ENCODE data around the gene TEC. TPM values are rescaled to one million over a fixed set of nuclear protein-coding genes. Genes with fewer than 3 reads are reported as not detected.

Gene TEC
- total RNA-seq, 2 experiments from 2014 or later, result 2.1 to 11.5 TPM

GRCh38 chr4:48175328-48175727, 94.3 kb downstream of the TEC start:
- Histone ChIP-seq H3K36me3 (ENCODE audit: insufficient read depth, low read length) (no peaks in the 10 kb centered on the region), H3K9me3 (ENCODE audit: low read length) (no peaks in the 10 kb centered on the region), H4K20me1 (ENCODE audit: insufficient read depth, low read length) (no peaks in the 10 kb centered on the region), H3K4me2 (ENCODE audit: low read length) (no peak overlapping the region), H2AFZ (ENCODE audit: low read length) (no peak overlapping the region), H3K27ac (ENCODE audit: low read depth, low read length, poor library complexity, severe bottlenecking) (no peak overlapping the region), H3K4me1 (ENCODE audit: insufficient read depth, low read length, poor library complexity, severe bottlenecking) (peaks cover 19% of the 10 kb centered on the region), H3K9me2 (ENCODE audit: insufficient read depth, low read length) (no peaks in the 10 kb centered on the region), H3K4me3 (ENCODE audit: low read depth, low read length, poor library complexity, severe bottlenecking) (no peak overlapping the region), H3K79me2 (ENCODE audit: insufficient read depth, low read depth, low read length) (no peaks in the 10 kb centered on the region)
- intact Hi-C loops (cut with micrococcal nuclease; ENCODE audit: unreplicated experiment), result no loop called here
- TF ChIP-seq EZH2phosphoT487 (IDR thresholded peaks at IDR 0.05; ENCODE audit: borderline replicate concordance, low read depth, low read length), result no peak
- no peak for TF ChIP-seq CTCF (conservative IDR thresholded peaks at IDR 0.05; ENCODE audit: low read length)
- no TSS peak for BruUV-seq (replicated peaks)
- DNase-seq (ENCODE audit: low spot score), result no peak
- CTCF ChIA-PET (ENCODE audit: unreplicated experiment), result no interaction called here
- POLR2A ChIA-PET, result interaction anchor here (0.8 to 1.5 kb wide), 4 partner anchors 9 to 93 kb away, joined by 3 to 5 read pairs (median 4); no protein-coding TSS in a partner anchor

- Histone ChIP-seq H3K27ac (ENCODE audit: low read depth, low read length, poor library complexity, severe bottlenecking) (no peak overlapping the region), H3K36me3 (ENCODE audit: insufficient read depth, low read length) (no peaks in the 10 kb centered on the region), H3K79me2 (ENCODE audit: insufficient read depth, low read depth, low read length) (no peaks in the 10 kb centered on the region), H2AFZ (ENCODE audit: low read length) (no peak overlapping the region), H3K9me3 (ENCODE audit: low read length) (no peaks in the 10 kb centered on the region), H3K4me3 (ENCODE audit: low read depth, low read length, poor library complexity, severe bottlenecking) (no peak overlapping the region), H3K4me2 (ENCODE audit: low read length) (no peak overlapping the region), H4K20me1 (ENCODE audit: insufficient read depth, low read length) (no peaks in the 10 kb centered on the region), H3K4me1 (ENCODE audit: insufficient read depth, low read length, poor library complexity, severe bottlenecking) (peaks cover 4% of the 10 kb centered on the region), H3K9me2 (ENCODE audit: insufficient read depth, low read length) (no peaks in the 10 kb centered on the region)
- BruUV-seq (replicated peaks), result no TSS peak
- TF ChIP-seq CTCF (conservative IDR thresholded peaks at IDR 0.05; ENCODE audit: low read length) (no peak), EZH2phosphoT487 (IDR thresholded peaks at IDR 0.05; ENCODE audit: borderline replicate concordance, low read depth, low read length) (no peak)
- CTCF ChIA-PET (ENCODE audit: unreplicated experiment), result no interaction called here
- DNase-seq (ENCODE audit: low spot score), result no peak
- POLR2A ChIA-PET, result interaction anchor here (0.7 to 1.3 kb wide), 2 partner anchors 10 to 36 kb away, joined by 3 to 4 read pairs; no protein-coding TSS in a partner anchor
- intact Hi-C loops (cut with micrococcal nuclease; ENCODE audit: unreplicated experiment), result no loop called here
Observed at GRCh38 chr4:48173056-48173991, 96.3 kb downstream of the TEC start.

- no peak for DNase-seq (ENCODE audit: low spot score)
- no TSS peak for BruUV-seq (replicated peaks)
- no peak overlapping the region for H3K4me3 ChIP-seq (ENCODE audit: low read depth, low read length, poor library complexity, severe bottlenecking)
- H3K9me3 ChIP-seq (ENCODE audit: low read length), result no peaks in the 10 kb centered on the region
- no peaks in the 10 kb centered on the region for H4K20me1 ChIP-seq (ENCODE audit: insufficient read depth, low read length)
- intact Hi-C loops (cut with micrococcal nuclease; ENCODE audit: unreplicated experiment), result no loop called here
- no peak overlapping the region for H3K27ac ChIP-seq (ENCODE audit: low read depth, low read length, poor library complexity, severe bottlenecking)
- H3K79me2 ChIP-seq (ENCODE audit: insufficient read depth, low read depth, low read length), result no peaks in the 10 kb centered on the region
- no peak overlapping the region for H2AFZ ChIP-seq (ENCODE audit: low read length)
- CTCF ChIA-PET (ENCODE audit: unreplicated experiment), result no interaction called here
- H3K4me1 ChIP-seq (ENCODE audit: insufficient read depth, low read length, poor library complexity, severe bottlenecking), result peaks cover 3% of the 10 kb centered on the region
- H3K4me2 ChIP-seq (ENCODE audit: low read length), result no peak overlapping the region
- TF ChIP-seq EZH2phosphoT487 (IDR thresholded peaks at IDR 0.05; ENCODE audit: borderline replicate concordance, low read depth, low read length), result no peak
- TF ChIP-seq CTCF (conservative IDR thresholded peaks at IDR 0.05; ENCODE audit: low read length), result no peak
- POLR2A ChIA-PET, result interaction anchor here (1.1 kb wide), 1 partner anchor 11 kb away, joined by 5 read pairs; no protein-coding TSS in a partner anchor
- no peaks in the 10 kb centered on the region for H3K36me3 ChIP-seq (ENCODE audit: insufficient read depth, low read length)
- no peaks in the 10 kb centered on the region for H3K9me2 ChIP-seq (ENCODE audit: insufficient read depth, low read length)
Observed at GRCh38 chr4:48172651-48173050, 97.0 kb downstream of the TEC start.
